Fibroblast of lung (primary cell): ENCODE data around the gene CD6.

Source experiments
- EZH2 ChIP-seq: IDR thresholded peaks from 2 replicates; pipeline ENCODE4 v1.5.1; 2012; ENCODE audit warnings: low read length, control low read depth, mild to moderate bottlenecking; ENCODE audit errors: missing control alignments
- TF ChIP-seq, protein P1 (sequence below), 2 donors: IDR thresholded peaks in 1 of 2; conservative IDR thresholded peaks in 1 of 2; 1 replicate in 1 of 2; 2 replicates in 1 of 2; pipeline ENCODE4 v1.5.1; 2011 to 2012; ENCODE audit warnings: low read length in 2 of 2, control low read depth in 1 of 2, inconsistent platforms in 1 of 2, low read depth in 1 of 2, mild to moderate bottlenecking in 1 of 2

DNA sequence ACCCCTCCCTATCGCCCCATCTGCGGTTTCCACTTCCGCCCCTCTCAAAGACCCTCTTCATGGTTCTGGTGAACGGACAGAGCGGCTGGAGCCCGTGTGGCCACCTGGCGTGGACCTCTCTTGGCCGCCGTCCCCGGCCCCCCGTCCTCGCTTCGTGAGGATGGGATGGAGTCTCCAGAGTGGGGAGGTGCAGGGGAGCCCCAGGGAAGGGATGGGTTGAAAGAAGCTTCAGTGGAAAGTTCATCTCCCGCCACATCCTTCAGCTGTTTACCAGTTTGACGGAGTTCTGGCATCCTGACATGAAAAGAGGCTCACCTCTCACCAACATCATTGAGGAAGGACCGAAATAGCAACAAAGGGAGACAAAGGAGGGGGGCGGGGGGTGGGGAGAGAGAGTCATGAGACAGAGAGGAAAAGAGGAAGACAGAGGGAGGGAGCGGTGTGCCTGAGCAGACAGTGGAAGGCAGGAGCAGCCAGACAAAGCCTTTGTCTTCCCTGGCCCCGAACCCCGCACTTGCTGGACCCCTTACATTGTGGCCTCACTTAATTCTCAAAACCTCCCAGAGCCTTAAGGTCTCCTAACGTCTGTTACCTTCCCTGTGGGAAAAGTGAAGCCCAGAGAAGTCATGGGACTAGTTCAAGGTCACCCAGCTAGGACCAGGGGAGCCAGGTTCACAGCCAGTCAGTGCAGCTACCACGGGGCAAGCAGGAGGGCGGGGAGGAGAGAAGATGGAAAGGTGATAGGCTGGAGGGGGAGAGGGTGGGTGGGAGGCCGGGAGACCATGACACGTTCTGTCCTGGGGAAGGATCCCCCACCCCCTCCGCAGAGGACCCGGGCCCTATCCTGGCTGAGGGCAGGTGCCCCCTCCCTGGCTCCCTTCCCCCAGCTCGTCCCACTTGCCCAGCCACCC is 54.9 kb downstream of the CD6 start:
- TF ChIP-seq EZH2, result no peak
- TF ChIP-seq, protein P1, sequence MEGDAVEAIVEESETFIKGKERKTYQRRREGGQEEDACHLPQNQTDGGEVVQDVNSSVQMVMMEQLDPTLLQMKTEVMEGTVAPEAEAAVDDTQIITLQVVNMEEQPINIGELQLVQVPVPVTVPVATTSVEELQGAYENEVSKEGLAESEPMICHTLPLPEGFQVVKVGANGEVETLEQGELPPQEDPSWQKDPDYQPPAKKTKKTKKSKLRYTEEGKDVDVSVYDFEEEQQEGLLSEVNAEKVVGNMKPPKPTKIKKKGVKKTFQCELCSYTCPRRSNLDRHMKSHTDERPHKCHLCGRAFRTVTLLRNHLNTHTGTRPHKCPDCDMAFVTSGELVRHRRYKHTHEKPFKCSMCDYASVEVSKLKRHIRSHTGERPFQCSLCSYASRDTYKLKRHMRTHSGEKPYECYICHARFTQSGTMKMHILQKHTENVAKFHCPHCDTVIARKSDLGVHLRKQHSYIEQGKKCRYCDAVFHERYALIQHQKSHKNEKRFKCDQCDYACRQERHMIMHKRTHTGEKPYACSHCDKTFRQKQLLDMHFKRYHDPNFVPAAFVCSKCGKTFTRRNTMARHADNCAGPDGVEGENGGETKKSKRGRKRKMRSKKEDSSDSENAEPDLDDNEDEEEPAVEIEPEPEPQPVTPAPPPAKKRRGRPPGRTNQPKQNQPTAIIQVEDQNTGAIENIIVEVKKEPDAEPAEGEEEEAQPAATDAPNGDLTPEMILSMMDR (conservative IDR thresholded peaks at IDR 0.05 in 1 of 2, IDR thresholded peaks at IDR 0.05 in 1 of 2; ENCODE audit: low read depth in 1 of 2, low read length in 2 of 2), result no peak
